Gastrocnemius medialis (tissue), 4 donors: ENCODE data around the gene F13B.

Experiments used
- POLR2A ChIP-seq, 2 donors: fragments of 450-650 bp; IDR thresholded peaks; one replicate each; pipeline ENCODE4 v1.6.1; 2017; ENCODE audit warnings: antibody characterized with exemption in 2 of 2, mild to moderate bottlenecking in 2 of 2, moderate library complexity in 2 of 2
- TF ChIP-seq, protein P1 (sequence below), 5 experiments: fragments of 450-650 bp in 3 of 5; fragments of 200-600 bp in 2 of 5; sonication (generic) in 2 of 5; IDR thresholded peaks in 4 of 5; conservative IDR thresholded peaks in 1 of 5; 1 replicate in 4 of 5; 2 replicates in 1 of 5; pipeline ENCODE4 v1.5.1; 2016 to 2019; ENCODE audit warnings: antibody characterized with exemption in 5 of 5, mild to moderate bottlenecking in 3 of 5, moderate library complexity in 3 of 5

DNA sequence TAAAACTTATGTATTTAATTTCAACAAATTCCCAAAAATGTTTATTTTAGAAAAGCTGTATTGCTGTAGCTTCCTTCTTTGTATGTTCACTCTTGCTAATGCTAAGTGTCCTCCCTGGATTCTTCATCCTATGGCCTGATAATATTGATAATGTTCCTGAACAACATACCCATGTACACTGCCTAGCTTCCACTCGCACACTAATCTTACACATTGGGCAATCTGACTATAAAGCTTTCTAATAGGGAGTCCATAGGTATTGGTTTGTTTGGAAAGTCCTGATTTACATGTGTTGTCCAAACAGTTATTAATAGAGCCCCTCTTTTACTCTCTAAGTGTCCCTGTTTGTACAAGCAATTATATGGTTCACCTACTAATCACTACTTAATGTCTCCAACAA lies 783 bp downstream of the F13B start:
- TF ChIP-seq, protein P1, sequence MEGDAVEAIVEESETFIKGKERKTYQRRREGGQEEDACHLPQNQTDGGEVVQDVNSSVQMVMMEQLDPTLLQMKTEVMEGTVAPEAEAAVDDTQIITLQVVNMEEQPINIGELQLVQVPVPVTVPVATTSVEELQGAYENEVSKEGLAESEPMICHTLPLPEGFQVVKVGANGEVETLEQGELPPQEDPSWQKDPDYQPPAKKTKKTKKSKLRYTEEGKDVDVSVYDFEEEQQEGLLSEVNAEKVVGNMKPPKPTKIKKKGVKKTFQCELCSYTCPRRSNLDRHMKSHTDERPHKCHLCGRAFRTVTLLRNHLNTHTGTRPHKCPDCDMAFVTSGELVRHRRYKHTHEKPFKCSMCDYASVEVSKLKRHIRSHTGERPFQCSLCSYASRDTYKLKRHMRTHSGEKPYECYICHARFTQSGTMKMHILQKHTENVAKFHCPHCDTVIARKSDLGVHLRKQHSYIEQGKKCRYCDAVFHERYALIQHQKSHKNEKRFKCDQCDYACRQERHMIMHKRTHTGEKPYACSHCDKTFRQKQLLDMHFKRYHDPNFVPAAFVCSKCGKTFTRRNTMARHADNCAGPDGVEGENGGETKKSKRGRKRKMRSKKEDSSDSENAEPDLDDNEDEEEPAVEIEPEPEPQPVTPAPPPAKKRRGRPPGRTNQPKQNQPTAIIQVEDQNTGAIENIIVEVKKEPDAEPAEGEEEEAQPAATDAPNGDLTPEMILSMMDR (IDR thresholded peaks at IDR 0.05 in 4 of 5, conservative IDR thresholded peaks at IDR 0.05 in 1 of 5): no peak
- TF ChIP-seq POLR2A (IDR thresholded peaks at IDR 0.05): no peak
